Measurements from ENCODE around the gene VTN.

- TF ChIP-seq POLR2A (IDR thresholded peaks at IDR 0.05; ENCODE audit: low read depth, low read length), result no peak
- no peak for TF ChIP-seq POLR2AphosphoS5 (IDR thresholded peaks at IDR 0.05; ENCODE audit: low read depth, low read length)
- no peak for TF ChIP-seq TAF1 (IDR thresholded peaks at IDR 0.05; ENCODE audit: borderline replicate concordance, low read depth, low read length)
Observed at GRCh38 chr17:28334171-28334570, 35.9 kb downstream of the VTN start.
